ENCODE results near the gene RTL9.

DNA sequence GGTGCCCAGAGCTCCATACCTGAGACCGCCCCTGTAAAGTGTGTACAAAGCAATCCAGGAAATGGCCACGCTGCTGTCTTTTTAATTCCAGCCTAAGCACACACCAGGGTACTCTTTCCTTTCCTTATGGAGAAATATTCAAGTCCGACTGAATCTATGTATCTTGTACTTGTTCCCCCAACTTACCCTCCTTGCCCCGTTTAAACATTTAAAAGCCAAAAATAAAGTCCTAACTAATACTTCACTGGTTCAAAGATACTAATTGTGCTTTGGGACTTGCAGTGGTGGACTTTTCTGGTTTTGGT is 40.0 kb upstream of the RTL9 start:
- TF ChIP-seq POLR2A (IDR thresholded peaks at IDR 0.05) = no peak
- TF ChIP-seq, protein P1, sequence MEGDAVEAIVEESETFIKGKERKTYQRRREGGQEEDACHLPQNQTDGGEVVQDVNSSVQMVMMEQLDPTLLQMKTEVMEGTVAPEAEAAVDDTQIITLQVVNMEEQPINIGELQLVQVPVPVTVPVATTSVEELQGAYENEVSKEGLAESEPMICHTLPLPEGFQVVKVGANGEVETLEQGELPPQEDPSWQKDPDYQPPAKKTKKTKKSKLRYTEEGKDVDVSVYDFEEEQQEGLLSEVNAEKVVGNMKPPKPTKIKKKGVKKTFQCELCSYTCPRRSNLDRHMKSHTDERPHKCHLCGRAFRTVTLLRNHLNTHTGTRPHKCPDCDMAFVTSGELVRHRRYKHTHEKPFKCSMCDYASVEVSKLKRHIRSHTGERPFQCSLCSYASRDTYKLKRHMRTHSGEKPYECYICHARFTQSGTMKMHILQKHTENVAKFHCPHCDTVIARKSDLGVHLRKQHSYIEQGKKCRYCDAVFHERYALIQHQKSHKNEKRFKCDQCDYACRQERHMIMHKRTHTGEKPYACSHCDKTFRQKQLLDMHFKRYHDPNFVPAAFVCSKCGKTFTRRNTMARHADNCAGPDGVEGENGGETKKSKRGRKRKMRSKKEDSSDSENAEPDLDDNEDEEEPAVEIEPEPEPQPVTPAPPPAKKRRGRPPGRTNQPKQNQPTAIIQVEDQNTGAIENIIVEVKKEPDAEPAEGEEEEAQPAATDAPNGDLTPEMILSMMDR (IDR thresholded peaks at IDR 0.05) = no peak
